GM18520 (cell line): ENCODE measurements around the gene PLET1.

Experiments
- ATAC-seq: cut with Tn5 transposase; IDR thresholded peaks from one replicate; pipeline ENCODE4 v1.9.1; 2021; ENCODE audit not compliant: unreplicated experiment

PLET1 gene

DNA sequence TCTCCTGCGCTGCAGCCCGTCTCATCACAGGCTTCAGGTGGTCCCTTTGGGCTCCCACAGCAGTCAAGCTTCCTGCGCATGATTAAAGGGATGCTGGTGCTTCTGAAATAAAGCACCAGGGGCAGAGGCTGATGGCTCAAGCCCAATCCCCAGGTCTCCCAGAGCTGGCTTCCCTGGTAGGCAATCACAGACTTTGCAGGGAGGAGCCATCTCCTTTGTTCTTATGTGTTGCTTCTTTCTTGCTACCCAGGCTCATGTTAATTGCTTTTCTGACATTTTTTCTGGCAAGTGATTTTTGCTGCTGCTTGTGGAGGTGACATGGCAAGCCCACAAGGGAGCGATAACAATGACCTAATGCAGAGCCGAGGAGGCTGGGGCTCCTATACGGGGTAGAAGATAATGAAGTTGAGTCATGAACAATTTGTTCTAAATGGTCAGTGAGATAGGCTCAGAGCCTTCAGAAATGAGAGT lies 25.2 kb upstream of the PLET1 start:
- no peak for ATAC-seq

DNA sequence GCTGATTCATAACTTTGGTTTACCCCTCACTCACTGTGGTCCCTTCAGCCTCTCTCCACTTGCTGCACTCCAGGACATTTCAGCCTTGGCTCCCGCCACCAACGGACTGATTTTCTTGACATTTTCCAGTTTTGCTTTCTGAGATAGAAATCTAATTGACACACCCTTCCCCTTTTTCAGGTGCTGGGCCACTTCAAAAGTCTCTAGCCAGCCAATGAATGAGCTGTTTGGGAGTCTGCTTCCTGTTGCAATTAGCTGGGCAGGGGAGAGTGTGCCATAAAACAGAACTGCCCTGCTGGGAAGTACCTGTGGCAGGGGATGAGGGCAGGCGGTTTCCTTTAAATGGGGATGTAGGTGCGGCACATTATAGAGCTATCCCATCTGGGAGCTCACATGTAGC lies 21.1 kb upstream of the PLET1 start:
- ATAC-seq: no peak

DNA sequence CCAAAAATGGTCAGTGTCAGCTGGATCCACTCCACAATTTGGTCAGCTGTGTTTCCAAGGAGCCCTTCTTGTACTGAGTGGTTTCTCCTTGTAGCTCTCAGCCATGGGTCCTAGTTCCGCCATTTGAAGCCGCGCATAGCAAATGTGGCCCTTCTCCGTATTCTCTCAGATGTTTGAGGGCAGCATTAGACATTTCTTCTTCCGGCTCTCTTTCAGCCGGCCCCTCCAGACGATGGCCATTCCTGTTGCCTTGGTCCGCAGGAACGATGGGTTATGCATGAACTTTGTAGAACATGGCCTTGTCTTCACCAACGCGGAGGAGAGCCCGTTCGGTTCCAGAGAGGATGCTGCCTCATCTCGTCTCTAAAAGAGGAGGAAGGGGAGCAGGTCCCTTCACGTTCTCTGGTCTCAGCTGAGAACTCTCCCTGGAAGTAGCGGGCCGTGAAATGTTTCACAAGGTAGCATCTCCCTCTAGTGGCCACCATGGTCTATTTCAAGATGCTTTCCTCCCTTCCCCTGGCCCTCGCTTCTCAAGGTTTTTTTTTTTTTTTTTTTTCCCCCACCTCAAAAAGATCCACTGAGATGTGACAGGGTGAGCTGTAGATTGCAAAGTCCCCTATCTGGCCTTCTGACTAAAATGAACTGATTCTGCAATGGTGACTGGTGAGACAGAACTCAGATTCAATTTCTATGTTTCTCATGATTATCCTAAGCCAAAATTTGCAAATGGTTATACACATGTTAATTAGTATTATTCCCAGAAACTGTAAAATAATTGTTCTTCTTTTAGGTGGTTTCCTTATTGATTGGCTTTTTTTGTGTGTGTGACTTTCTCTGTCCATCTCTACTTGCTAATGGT lies 19.8 kb upstream of the PLET1 start:
- no peak for ATAC-seq

DNA sequence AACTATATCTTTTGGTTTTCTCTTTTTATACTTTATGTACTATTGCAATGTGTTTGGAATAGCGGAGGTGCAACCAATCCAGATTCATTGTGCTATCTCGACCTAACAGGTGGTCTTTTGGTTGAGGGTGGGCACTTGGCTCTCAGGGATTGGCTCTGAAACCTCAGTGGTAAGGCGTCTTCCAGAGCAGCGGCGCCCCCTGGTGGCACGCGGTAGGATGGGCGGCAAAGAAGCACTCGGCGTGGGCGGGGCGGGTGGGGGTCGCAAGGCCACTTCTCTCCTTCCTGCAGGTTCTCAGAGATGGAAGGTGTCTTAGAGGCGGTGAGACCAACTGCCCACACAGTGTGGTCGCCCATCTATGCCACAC lies 19.2 kb upstream of the PLET1 start:
- ATAC-seq: no peak

DNA sequence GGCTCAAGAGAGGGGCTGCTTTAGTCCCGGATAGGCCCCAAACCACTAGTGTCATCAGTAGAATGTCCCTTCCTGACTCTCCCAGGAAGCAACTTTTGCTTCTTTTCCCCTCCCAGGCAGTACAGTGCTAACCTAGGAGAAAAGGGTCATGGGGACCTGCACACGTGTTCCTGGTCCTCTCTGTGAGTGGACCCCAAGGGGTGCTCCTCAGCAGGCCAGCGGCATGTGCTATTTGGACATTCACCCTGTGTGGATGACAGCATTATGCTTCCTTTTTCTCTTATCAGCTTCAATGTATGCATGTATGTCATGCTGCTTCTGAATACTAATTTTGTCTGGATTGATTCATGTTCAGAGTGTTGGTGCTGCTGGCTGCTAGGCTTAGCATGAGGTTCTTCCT lies 18.1 kb upstream of the PLET1 start:
- no peak for ATAC-seq

DNA sequence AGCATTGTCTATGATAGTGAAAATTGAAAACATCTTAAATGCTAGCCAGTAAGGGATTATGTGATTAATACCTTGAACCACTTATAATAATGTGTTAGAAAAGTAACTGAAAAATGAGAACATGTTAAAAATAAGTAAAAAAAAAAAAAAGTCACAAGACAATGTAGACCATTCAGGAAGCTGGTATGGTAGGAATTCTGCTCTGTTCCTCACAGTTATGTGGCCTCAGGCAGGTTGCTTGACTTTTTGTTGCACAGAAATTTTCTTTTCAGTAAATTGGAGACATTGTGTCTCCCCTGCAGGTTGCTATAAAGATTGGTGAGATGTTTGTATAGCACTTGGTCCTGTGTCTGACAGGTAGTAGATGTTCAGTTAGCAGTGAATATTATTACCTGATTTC lies 17.3 kb upstream of the PLET1 start:
- no peak for ATAC-seq

DNA sequence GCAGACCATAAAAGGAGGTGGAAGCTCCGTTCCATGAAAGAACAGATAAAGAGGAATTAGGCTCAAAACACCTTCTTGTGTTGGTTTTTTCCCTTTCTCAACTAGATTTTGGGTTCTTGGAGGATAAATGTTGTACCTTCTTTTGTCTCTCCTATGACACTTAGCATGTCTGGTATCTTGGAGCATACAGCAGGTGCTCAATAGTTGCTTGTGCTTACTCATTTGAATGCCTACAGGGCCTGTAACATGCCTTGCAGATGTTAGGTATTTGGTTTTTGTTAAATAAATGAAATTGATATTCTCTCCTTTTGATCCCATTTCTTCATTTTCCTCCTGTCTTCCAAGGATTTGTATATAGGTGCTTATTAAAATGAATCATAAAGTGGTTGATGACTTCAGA lies 16.4 kb upstream of the PLET1 start:
- no peak for ATAC-seq

DNA sequence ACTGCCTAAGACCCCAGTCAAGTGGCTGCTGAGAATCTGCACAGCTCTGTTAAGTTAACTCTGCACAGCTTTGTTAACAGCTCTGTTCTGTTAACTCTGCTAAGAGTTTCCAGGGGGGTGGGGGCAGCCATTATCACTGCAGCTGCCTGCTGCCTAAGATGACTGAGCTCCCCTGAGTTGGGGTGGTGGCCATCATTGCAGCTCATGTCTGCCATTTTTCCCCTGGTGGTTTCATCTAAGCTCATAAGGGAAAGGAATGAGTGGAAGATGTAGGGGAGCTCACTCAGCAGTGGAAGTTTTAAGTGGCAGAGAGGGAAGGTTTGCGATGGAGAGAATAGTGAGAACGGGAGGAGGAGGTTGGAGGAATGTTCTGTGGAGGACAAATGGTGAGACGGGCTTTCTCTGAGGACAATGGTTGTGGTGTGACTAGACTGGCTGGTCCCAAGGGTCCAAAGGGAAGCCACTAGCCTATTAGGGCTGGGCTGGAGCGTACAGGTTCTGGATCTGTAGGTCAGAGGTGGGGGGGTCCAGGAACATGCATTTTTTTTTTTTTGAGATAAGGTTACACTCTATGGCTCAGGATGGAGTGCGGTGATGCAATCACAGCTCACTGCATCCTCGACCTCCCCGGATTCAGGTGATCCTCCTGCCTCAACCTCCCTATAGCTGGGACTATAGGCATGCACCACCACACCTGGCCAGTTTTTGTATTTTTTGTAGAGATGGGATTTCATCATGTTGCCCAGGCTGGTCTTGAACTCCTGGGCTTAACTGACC lies 13.5 kb upstream of the PLET1 start:
- ATAC-seq: no peak

DNA sequence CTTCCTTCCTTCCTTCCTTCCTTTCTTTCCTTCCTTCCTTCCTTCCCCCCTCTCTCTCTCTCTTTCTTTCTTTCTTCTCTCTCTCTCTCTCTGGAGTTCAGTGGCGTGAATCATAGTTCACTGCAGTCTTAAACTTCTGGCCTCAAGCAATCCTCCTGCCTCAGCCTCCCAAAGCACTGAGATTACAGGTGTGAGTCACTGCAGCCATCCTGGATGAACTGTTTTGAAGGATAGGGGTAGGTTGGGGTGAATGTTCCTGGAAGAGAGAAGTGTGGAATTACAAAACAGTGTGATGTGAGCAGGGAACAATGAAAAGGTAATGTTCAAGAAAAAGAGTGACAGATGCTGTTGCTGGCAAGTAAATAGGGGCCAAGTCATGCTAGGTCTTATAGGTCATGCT lies 12.4 kb upstream of the PLET1 start:
- ATAC-seq: no peak

DNA sequence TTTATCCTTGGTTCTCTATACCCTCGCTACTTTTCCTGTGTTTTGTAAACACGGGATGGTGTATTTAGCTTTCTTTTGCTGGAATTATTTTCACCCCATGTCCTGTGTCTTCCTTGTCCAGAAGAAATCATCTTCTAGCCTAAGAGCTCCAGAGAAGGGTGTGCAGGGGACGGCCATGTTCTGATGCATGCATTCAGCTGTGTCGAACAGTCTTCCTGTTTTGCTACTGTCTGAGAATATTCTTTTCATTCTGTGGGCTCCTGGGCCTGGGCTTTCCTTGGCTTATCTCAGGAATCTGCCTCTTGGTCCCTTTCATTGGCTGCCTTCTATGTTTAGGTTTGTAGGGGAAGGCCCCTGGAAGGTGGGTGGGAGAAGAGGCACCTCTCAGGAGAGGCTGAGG lies 10.6 kb upstream of the PLET1 start:
- no peak for ATAC-seq

DNA sequence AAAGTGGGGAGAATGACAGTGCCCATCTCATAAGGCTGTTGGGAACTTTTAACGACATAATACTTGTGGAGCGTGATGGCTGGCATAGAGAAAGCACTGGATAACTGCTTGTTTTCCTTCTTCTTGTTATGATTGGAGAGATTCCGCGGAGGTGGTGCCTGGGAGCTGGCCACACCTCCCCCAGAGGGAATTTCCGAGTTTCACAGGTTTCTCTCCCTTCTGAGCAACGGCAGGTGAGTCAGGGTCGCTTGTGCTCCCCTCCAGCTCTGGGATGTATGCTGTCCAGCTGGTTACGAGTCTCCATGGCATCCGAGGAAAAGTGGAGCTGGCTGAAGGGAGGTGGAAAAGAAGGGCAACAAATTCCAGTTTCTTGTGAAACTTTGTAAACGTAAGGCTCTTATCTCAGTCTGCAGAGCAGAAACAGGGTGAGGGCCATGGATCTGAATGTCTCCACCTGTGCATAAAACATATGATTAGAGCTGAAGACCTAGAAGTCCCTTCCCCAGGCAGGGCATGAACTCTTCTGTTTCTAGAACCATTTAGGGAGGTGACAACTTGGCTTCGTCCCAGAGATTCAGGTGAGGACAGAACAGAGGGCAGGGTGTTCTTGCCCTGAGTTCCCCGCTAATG lies 10.0 kb upstream of the PLET1 start:
- no peak for ATAC-seq

DNA sequence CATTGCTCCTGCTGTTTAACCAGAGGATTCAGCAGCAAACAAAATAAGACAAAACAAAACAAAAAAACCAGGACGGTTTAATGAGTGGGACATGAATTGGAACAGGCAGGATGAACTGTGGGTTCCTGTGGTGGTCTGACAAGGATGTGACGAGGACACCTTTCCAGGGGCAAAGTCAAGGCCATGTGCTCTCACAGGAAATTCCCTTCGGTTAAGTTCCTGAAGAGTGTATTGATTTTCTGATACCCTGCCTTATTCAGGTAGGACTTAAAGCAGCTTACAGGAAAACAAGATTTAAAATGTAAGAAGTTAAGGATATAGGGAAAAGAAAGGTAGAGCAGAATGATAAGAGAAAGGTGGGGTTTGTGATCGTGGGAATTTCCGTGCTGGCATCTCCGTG lies 8.5 kb upstream of the PLET1 start:
- ATAC-seq: no peak

DNA sequence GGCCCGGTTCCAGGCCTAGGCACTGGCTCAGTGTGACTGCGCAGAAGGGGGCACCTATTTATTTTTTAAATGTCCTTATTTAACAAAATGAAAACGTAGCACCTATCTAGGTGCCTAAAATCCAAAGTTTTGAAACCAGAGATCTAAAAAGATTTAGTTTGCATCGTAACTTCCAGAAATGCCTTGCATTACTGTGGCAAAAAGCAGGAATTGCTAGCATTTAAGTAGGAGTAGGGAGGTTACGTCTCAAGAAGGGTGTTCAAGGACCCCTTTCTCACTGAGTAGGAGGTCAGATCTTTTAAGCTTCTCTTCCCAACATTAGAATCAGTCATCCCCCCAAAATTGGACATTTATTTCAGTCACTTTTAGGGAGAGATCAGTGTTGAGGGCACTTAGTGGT lies 7.7 kb upstream of the PLET1 start:
- ATAC-seq: no peak

DNA sequence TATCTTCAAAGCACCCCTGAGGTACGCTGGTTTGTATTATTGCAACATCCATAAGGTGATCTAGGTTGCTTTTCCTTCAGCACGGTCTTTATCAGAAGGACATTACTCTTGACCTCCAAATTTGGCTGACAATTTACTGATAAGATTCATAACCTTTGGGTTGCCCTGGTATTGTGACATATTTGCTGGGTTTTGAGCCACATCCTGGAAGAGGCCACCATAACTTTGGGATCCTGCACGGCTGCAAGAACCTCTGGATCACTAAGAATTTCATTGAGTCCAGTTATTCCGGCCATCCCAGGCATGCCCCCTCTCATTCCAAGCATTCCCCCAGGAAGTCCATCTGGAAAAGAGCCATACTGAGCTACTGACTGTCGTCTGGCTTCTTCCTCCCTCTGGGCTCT lies 6.5 kb upstream of the PLET1 start:
- no peak for ATAC-seq

DNA sequence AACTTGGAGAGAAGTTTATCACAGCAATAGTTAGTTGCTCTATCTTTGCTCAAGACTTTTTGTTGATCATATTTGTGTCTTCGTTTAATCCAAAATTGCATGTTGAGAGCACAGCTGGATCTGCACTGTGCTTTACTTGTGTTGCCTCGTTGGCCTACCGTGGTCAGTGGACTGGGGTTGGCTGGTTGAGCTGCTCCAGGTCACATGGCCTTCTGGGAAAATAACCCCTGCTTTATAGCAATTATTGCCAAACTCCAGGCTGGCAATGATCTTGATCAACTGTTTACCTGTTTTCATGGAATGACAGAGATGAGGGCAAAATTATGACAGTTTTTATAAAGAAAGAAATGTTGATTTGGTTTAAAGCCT lies 5.7 kb upstream of the PLET1 start:
- no peak for ATAC-seq

DNA sequence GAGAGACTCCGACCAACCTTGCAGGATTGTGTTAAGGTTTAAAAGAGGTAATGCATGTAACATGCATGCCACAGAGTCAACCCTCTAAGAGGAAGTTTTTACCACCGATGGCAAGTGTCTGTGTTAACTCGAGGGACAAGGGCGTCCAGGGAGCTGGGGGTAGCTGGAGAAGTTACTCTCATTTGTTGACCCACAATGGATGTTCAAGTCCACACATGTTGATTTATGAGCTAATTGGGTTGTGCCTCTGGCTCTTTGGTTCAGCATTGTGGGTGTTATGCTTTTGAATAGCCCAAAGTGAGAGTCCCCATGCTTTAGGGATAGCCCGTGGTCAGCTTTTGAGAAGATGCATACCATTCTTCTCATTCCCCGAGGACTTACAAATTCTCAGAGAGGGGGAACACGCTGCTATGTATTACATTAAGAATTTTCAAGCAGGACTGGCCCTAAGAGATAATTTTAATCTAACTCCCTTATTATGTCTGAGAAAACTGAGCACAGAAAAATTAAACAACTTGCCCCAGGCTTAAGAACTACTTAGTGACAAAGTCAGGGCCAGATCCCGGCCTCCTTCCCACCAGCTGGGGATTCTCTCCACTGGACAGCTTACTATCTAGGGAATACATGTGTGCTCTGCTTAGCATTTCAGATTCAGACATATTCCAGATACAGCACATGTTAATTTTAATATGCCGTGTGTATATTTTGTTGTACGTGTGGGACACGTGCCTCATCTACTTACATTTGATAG lies 5.2 kb upstream of the PLET1 start:
- ATAC-seq: no peak

DNA sequence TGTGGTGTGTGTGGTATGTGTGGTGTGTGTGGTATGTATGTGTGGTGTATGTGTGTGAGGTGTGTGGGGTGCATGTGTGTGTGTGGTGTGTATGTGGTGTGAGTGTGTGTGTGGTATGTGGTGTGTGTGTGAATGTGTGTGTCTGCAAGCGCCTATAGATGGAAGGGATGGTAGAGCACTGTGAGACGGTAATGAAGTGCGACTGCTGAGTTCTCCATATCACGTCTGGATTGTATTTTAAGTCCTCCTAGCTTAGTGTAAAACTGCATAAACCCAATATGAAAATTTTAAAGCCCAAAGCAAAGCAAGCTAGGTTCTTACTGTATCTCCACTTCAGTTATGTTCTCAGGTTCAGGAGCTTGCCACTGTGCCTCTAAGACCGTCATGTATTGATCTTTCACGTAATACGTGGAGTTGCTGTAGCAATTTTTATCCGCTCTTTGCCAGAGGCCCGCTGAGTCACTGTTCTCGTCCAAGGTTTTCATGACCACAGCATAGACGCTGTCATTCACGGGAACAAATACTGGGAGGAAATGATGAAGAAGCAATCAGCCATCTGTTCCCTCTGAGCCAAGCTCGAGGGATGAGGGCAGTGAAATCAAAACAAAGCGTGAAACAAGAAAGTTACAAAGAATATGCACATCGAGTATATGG lies 5.5 kb downstream of the PLET1 start:
- no peak for ATAC-seq

DNA sequence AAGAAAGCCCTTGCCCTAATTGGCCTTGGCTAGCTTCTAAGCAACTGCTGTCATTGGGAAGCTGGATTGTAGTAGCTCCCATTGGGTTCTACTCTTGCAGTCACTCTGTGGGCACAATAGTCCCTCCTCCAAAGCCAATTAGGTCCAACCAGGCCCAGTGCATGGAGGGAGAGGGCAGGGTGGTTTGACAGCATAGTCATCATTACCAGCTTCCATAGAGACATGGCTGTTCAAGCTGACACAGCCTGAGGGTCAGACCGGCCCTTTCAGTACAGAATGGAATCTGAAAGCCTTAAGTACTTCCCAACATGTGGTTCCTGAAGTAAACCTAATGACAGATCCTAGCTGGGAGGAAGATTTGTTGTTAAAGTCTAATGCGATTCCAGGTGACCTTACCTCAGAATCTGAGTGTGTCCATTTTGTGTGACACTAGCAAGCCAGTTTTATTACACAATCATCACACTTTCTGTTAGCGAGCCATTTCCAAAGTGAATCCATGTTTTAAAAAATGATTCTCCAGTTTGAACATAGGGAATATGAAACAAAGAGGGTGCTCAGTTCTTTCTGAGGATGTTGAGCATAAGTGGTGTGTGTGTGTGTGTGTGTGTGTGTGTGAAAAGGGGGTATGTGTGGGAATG lies 6.9 kb downstream of the PLET1 start:
- no peak for ATAC-seq

DNA sequence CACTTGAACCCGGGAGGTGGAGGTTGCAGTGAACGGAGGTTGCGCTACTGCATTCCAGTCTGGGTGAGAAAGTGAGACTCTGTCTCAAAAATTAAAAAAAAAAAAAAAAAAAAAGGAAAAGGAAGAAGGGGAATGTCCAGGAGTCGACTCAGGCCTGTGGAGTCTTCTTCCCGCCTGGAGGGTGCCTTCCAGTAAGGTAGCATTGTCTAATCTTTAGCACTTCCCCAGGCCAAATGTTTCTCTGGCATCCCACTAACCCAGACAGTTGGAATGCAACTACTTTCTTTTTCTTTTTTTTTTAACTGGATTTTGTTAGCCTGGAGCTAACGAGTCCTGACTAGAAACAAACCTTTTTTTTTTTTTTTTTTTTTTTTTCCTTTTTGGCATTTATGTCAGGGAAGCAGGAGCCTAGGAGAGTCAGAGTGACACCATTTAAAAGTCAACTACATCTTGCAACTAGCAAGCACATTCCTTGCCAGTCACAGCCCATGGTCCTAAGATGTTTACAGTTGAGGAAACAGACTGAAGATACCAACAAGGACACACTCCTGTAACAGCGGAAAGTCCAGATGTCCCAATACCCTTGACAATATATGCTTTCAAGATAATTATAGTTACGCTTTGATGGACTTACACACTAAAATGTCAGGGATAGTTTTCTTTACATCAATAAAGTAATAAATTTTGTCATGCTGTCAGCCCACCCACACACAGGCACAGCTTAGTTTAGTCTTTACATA lies 10.6 kb downstream of the PLET1 start:
- no peak for ATAC-seq

DNA sequence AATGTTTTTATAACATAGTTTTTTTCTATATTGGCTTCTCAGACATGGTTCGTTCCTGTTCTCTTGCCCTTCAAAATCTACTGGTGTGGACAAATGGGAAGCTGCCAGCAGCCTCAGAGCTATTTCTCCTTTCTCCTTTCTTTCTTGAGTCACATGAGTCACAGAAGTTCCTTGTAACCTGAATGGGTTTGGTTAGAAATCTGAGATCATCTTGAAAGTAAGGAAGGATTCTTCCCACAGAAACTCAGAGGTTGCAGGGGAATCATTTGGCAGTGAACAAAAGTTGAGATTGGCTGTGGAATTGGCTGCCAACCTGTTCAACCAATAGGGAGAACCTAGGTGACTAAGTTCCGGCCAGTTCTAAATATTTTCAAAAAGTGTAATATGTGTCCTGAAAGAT lies 12.5 kb downstream of the PLET1 start:
- ATAC-seq: no peak
